C4-2B (cell line): ENCODE measurements around the gene STAB1.

Experiments used
- H3K27ac ChIP-seq: fragments of 450-650 bp; 2 replicates; pipeline ENCODE4 v1.5.1; 2017
- ZFX ChIP-seq: fragments of 450-650 bp; IDR thresholded peaks from 2 replicates; pipeline ENCODE4 v1.6.1; 2017
- TF ChIP-seq, protein P1 (sequence below): fragments of 450-650 bp; conservative IDR thresholded peaks from 2 replicates; pipeline ENCODE4 v1.5.1; 2017; ENCODE audit warnings: mild to moderate bottlenecking

STAB1 gene

DNA sequence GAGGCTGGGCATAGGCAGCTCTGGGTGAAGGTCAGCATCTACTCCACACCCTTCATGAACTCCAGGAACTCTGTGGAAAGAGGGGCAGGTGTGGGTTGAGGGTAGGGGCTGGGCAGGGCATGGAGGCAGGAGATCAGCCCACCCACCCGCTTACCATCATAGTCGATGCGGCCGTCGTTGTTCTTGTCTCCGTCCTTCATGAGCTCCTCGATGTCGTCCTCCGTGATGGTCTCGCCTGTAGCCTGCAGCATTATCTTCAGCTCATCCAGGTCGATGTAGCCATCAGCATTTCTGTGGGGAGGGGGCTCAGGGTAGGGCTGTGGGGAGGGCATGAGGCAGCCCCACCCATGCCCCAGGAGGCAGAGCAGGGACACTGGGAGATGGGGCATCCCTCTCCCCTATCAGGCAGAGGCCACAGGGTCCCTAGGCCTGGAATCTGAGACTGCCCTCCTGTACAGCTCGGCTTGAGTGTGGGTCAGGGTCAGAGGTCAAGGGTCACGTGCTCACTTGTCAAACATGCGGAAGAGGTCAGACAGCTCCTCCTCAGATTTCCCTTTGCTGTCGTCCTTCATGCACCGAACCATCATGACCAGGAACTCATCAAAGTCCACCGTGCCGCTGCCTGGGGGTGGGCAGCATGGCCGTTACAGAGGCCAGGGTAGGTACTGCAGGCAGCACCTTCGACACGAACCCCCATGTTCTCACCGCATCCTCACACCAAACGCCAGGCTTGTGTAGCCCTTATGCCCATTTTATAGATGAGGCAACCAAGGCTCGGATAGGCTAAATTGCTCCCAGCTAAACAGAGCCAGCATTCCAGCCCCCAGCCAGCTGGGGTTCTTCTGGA lies 43.7 kb upstream of the STAB1 start:
- no peak overlapping the region for H3K27ac ChIP-seq
- TF ChIP-seq ZFX = no peak
- TF ChIP-seq, protein P1, sequence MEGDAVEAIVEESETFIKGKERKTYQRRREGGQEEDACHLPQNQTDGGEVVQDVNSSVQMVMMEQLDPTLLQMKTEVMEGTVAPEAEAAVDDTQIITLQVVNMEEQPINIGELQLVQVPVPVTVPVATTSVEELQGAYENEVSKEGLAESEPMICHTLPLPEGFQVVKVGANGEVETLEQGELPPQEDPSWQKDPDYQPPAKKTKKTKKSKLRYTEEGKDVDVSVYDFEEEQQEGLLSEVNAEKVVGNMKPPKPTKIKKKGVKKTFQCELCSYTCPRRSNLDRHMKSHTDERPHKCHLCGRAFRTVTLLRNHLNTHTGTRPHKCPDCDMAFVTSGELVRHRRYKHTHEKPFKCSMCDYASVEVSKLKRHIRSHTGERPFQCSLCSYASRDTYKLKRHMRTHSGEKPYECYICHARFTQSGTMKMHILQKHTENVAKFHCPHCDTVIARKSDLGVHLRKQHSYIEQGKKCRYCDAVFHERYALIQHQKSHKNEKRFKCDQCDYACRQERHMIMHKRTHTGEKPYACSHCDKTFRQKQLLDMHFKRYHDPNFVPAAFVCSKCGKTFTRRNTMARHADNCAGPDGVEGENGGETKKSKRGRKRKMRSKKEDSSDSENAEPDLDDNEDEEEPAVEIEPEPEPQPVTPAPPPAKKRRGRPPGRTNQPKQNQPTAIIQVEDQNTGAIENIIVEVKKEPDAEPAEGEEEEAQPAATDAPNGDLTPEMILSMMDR = no peak

DNA sequence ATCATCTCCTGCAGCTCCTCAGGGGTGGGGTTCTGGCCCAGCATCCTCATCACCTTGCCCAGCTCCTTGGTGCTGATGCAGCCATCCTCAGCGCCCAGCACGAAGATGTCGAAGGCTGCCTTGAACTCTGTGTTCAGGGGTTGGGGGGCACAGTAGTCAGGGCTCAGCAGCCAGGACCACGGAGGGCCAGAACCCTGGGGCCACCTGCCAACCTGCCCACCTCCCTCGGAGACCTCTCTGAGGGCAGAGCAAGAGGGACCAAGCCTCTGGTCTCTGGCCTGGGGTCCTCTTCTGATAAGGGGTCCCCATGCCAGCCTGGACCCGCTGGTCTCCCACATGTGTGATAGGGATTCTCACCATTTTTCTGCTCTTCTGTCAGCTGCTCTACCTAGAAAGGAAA lies 43.0 kb upstream of the STAB1 start:
- TF ChIP-seq, protein P1 = no peak
- no peak for TF ChIP-seq ZFX
- no peak overlapping the region for H3K27ac ChIP-seq

DNA sequence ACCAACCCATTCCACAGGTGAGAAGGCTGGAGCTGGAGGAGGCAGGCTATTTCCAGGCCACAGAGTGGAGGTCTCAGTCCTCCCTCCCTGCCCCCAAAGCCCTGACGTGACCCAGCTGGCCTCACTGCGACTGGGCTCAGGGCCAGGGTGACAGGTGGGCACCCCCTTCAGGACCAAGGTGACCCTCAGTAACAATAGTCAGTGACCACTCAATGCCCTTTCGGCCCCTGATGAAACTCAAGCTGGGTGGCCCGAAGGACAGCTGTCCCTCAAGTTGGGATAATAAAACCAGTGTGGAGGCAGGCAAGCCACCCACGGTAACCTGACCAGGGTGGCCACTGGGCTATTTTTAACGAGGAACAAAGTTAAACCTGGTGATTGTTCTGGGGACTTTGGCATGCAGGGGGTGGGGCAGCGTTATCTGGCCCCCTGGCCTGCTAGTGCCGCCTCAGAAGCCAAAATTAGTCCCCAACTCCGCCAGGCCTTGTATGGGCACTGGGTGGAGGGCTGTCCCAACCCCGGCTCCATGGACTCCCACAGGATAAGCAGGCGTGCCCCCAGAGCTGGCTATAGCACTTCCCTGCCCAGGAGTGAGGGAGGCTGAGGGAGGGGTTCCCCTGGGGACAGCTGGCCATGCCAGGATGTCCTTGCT lies 42.4 kb upstream of the STAB1 start:
- no peak for TF ChIP-seq ZFX
- TF ChIP-seq, protein P1 = no peak
- no peak overlapping the region for H3K27ac ChIP-seq

DNA sequence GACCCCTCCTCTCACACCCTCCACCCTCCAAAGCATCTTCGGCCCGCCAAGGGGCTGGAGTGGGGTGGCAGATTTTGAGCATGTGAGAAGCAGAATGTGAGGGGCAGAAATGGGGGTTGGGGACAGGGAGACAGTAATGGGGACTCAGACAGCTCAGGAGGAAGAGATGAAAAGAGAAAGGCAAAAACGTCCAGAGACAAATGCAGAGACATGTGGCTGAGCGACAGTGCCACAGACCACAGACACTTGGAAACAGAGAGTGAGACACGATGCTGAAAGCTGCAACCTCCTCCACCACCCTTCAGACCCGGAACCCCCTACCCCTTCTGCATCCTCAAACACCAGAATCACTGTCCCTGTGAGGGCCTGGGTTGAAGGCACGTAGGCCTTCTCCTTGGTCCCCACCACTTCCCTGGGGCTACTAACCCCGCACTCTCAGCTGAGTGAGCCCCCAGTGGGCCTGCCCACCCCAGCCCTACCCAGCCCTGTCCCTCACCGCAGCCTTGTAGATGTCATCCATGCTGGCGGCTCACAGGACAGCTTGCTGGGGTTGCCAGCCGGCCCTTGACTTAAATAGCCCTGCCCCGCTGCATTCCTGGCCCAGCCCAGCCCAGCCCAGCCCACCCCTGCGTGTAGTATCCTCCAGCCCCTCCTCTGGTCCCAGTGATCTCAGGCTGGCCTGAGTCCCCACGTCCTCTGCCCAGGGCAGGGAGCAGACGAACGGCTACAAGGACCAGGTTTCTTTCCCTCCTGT lies 41.5 kb upstream of the STAB1 start, which contains the start of gene TNNC1:
TNNC1 (minus strand) TSS at position 546 of the 754 bp plus-strand sequence; CDS start at position 520, 26 bp downstream.
- TF ChIP-seq, protein P1 = no peak
- TF ChIP-seq ZFX = no peak
- H3K27ac ChIP-seq = peak within 1 kb of the TSS; percentile 70

DNA sequence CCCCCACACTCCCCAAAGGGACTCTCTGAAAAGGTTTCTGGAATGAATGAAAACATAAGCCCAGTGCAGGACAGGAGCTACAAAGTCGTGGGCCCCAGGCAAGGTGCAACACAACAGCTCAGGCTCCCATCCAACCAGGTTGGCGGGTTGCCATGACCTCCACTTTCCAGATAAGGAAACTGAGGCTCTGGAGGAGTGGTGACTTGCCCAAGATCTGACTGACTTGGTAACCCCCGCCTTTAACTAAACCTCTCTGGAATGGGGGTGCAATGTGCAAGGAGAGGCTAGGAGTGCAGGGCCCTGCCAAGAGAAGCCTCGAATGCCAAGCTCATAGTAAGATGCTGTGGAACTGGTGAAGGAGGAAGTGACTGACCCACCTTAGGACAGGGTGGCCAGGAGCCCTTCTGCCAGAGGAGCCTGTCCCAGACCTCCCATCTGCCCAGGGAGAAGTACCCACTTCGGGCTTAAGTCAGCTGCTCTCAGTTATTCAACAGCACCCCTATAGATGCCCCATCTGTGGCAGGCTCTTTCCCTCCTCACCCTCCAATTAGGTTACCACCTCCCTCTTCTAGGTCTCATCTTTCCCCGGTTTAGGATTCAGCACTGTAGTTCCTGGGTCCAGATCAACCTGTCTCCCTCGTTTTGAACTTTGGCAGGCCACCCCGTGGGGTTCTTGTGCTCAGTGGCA lies 40.7 kb upstream of the STAB1 start:
- TF ChIP-seq, protein P1 = no peak
- TF ChIP-seq ZFX = no peak
- peak overlapping the region; percentile 70 for H3K27ac ChIP-seq

DNA sequence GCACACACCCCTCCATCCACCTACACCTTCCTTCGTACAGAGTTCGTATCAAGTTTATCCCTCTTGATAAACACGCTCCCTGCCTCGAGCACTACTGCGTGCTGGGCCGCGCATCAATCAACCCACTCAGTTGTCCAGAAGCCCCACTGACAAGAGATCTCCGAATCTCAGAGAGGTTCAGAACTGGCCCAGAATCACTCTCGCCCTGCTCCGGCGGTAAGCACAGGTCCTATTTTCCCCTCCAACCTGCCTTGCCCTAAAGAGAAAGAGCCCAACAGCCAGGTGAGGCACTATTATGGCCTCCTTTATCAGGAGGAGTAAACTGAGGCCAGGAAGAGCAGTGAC lies 40.2 kb upstream of the STAB1 start:
- peak overlapping the region; percentile 70 for H3K27ac ChIP-seq
- TF ChIP-seq ZFX = no peak
- TF ChIP-seq, protein P1 = no peak
